Osteocyte (in vitro differentiated cells): ENCODE results near the gene PLAA. TPM values are rescaled to one million over a fixed set of nuclear protein-coding genes. Genes with fewer than 3 reads are reported as not detected.

ENCODE experiments used
- DNase-seq: peaks from one replicate; pipeline ENCODE4 v3.0.0; 2021; ENCODE audit warnings: mixed read lengths; ENCODE audit not compliant: unreplicated experiment; ENCODE audit errors: extremely low spot score
- H3K27ac Mint-ChIP-seq: one replicate; pipeline ENCODE4 v1.8.0; 2021; ENCODE audit warnings: mild to moderate bottlenecking, mixed read lengths; ENCODE audit not compliant: unreplicated experiment
- H3K27me3 Mint-ChIP-seq: one replicate; pipeline ENCODE4 v1.8.0; 2021; ENCODE audit warnings: mixed read lengths; ENCODE audit not compliant: unreplicated experiment
- H3K36me3 Mint-ChIP-seq: one replicate; pipeline ENCODE4 v1.8.0; 2021; ENCODE audit warnings: mixed read lengths; ENCODE audit not compliant: unreplicated experiment
- H3K4me1 Mint-ChIP-seq: one replicate; pipeline ENCODE4 v1.8.0; 2021; ENCODE audit warnings: mixed read lengths; ENCODE audit not compliant: unreplicated experiment
- H3K4me3 Mint-ChIP-seq: one replicate; pipeline ENCODE4 v1.8.0; 2021; ENCODE audit warnings: mild to moderate bottlenecking, moderate library complexity, mixed read lengths; ENCODE audit not compliant: unreplicated experiment
- H3K9me3 Mint-ChIP-seq: one replicate; pipeline ENCODE4 v1.8.0; 2021; ENCODE audit warnings: mixed read lengths; ENCODE audit not compliant: unreplicated experiment
- CTCF ChIP-seq: fragments of 200-600 bp; sonication (generic); IDR thresholded peaks from 2 replicates; pipeline ENCODE4 v1.5.0; 2021; ENCODE audit warnings: antibody characterized with exemption, mild to moderate bottlenecking, moderate library complexity
- total RNA-seq: library from RNA; stranded (reverse); gene quantifications from 2 replicates; pipeline ENCODE4 v1.2.1, GENCODE V29; 2021

The PLAA gene
- total RNA-seq, 1 donor from 2014 or later, result 32.2 TPM

- H3K4me3 Mint-ChIP-seq, result no peak overlapping the region
- TF ChIP-seq CTCF, result peak; percentile 54
- no peak overlapping the region for H3K27ac Mint-ChIP-seq
- no peaks in the 10 kb centered on the region for H3K9me3 Mint-ChIP-seq
- no peaks in the 10 kb centered on the region for H3K4me1 Mint-ChIP-seq
- peaks cover 10% of the 10 kb centered on the region for H3K36me3 Mint-ChIP-seq
- no peak for DNase-seq
- H3K27me3 Mint-ChIP-seq, result no peaks in the 10 kb centered on the region
Measured at GRCh38 chr9:26863074-26863473, 84.0 kb downstream of the PLAA start.

- Mint-ChIP-seq H3K4me1 (no peaks in the 10 kb centered on the region), H3K27me3 (no peaks in the 10 kb centered on the region), H3K36me3 (peaks cover 25% of the 10 kb centered on the region), H3K9me3 (no peaks in the 10 kb centered on the region), H3K27ac (no peak overlapping the region), H3K4me3 (no peak overlapping the region)
- TF ChIP-seq CTCF, result peak; percentile 47
- no peak for DNase-seq
Measured at GRCh38 chr9:26856413-26857032, 90.5 kb downstream of the PLAA start.

Other genes with a start within 250 kb of the PLAA start
- gene CAAP1, start 54.4 kb downstream of the PLAA start, total RNA-seq, result 17.8 and 18.2 TPM in 2 replicates
- 14.7 and 17.0 TPM in 2 replicates for gene IFT74, start 9.2 kb upstream of the PLAA start, total RNA-seq
- not detected in 2 replicates for gene LRRC19, start 58.4 kb upstream of the PLAA start, total RNA-seq
- gene TEK, start 162.0 kb upstream of the PLAA start, total RNA-seq, result 1.3 and 1.6 TPM in 2 replicates